Trophoblast cell (in vitro differentiated cells and primary cell): ENCODE data around the gene SYNE2.

Experiments used
- DNase-seq, 2 donors: peaks; one replicate each; pipeline ENCODE4 v3.0.0-alpha.2; 2016
- H2AFZ ChIP-seq: 2 replicates; pipeline ENCODE4 v1.6.1; 2013; ENCODE audit warnings: low read length, moderate library complexity, mild to moderate bottlenecking; ENCODE audit not compliant: insufficient read depth, poor library complexity
- H2AK5ac ChIP-seq: 2 replicates; pipeline ENCODE4 v1.6.1; 2013; ENCODE audit warnings: mild to moderate bottlenecking, low read length
- H2BK120ac ChIP-seq: 2 replicates; pipeline ENCODE4 v1.6.1; 2013; ENCODE audit warnings: low read length, mild to moderate bottlenecking, moderate library complexity; ENCODE audit not compliant: insufficient read depth, poor library complexity
- H2BK12ac ChIP-seq: 2 replicates; pipeline ENCODE4 v1.6.1; 2013; ENCODE audit warnings: mild to moderate bottlenecking, low read length, moderate library complexity
- H2BK5ac ChIP-seq: 2 replicates; pipeline ENCODE4 v1.6.1; 2013; ENCODE audit warnings: low read length, low read depth, moderate library complexity, mild to moderate bottlenecking; ENCODE audit not compliant: poor library complexity
- H3K14ac ChIP-seq: 2 replicates; pipeline ENCODE4 v1.6.1; 2013; ENCODE audit warnings: mild to moderate bottlenecking, low read length
- H3K18ac ChIP-seq: 2 replicates; pipeline ENCODE4 v1.6.1; 2013; ENCODE audit warnings: mild to moderate bottlenecking, low read length
- H3K23ac ChIP-seq: 2 replicates; pipeline ENCODE4 v1.6.1; 2013; ENCODE audit warnings: low read length
- H3K27ac ChIP-seq: 2 replicates; pipeline ENCODE4 v1.5.1; 2013; ENCODE audit warnings: low read depth, mild to moderate bottlenecking, inconsistent platforms, low read length, moderate library complexity
- H3K27me3 ChIP-seq: 2 replicates; pipeline ENCODE4 v1.6.1; 2013; ENCODE audit warnings: inconsistent platforms, mild to moderate bottlenecking, low read length, moderate library complexity; ENCODE audit not compliant: insufficient read depth
- H3K36me3 ChIP-seq, 2 experiments: 1 replicate in 1 of 2; 2 replicates in 1 of 2; pipeline ENCODE4 v1.6.1; 2013; ENCODE audit warnings: low read length in 2 of 2, mild to moderate bottlenecking in 2 of 2, moderate library complexity in 1 of 2; ENCODE audit not compliant: insufficient read depth in 2 of 2, control insufficient read depth in 1 of 2
- H3K4ac ChIP-seq: 2 replicates; pipeline ENCODE4 v1.6.1; 2013; ENCODE audit warnings: low read depth, mild to moderate bottlenecking, low read length, moderate library complexity
- H3K4me1 ChIP-seq, 2 experiments: 1 replicate in 1 of 2; 2 replicates in 1 of 2; pipeline ENCODE4 v1.6.1; 2013; ENCODE audit warnings: low read length in 2 of 2, mild to moderate bottlenecking in 2 of 2, moderate library complexity in 1 of 2; ENCODE audit not compliant: insufficient read depth in 2 of 2, control insufficient read depth in 1 of 2
- H3K4me2 ChIP-seq: 2 replicates; pipeline ENCODE4 v1.6.1; 2013; ENCODE audit warnings: inconsistent platforms, mild to moderate bottlenecking, low read length, moderate library complexity
- H3K4me3 ChIP-seq: 2 replicates; pipeline ENCODE4 v1.5.1; 2013; ENCODE audit warnings: mild to moderate bottlenecking, low read depth, low read length, inconsistent platforms
- H3K79me1 ChIP-seq: one replicate; pipeline ENCODE4 v1.6.1; 2013; ENCODE audit warnings: low read length
- H3K79me2 ChIP-seq: 2 replicates; pipeline ENCODE4 v1.6.1; 2013; ENCODE audit warnings: low read length, mild to moderate bottlenecking; ENCODE audit not compliant: control insufficient read depth, insufficient read depth, poor library complexity
- H3K9ac ChIP-seq: 2 replicates; pipeline ENCODE4 v1.6.1; 2013; ENCODE audit warnings: mild to moderate bottlenecking, low read length
- H3K9me3 ChIP-seq: 2 replicates; pipeline ENCODE4 v1.6.1; 2013; ENCODE audit warnings: low read depth, mild to moderate bottlenecking, control low read depth, inconsistent platforms, low read length; ENCODE audit not compliant: insufficient read depth
- H4K12ac ChIP-seq: 2 replicates; pipeline ENCODE4 v1.6.1; 2013; ENCODE audit warnings: low read depth, mild to moderate bottlenecking, low read length, moderate library complexity
- H4K8ac ChIP-seq: 2 replicates; pipeline ENCODE4 v1.6.1; 2013; ENCODE audit warnings: low read depth, mild to moderate bottlenecking, low read length, moderate library complexity
- H4K91ac ChIP-seq: one replicate; pipeline ENCODE4 v1.6.1; 2013; ENCODE audit warnings: low read depth, mild to moderate bottlenecking, low read length, moderate library complexity
- WGBS: extraction: QIAGEN DNeasy Blood & Tissue Kit; methylation state at CpG from one replicate; pipeline ENCODE4 v1.1.7; 2013; ENCODE audit warnings: missing lambda C conversion rate; ENCODE audit not compliant: insufficient read length, insufficient coverage; ENCODE audit errors: extremely low coverage; 5-methylcytosine and 5-hydroxymethylcytosine counted together

Gene SYNE2

DNA sequence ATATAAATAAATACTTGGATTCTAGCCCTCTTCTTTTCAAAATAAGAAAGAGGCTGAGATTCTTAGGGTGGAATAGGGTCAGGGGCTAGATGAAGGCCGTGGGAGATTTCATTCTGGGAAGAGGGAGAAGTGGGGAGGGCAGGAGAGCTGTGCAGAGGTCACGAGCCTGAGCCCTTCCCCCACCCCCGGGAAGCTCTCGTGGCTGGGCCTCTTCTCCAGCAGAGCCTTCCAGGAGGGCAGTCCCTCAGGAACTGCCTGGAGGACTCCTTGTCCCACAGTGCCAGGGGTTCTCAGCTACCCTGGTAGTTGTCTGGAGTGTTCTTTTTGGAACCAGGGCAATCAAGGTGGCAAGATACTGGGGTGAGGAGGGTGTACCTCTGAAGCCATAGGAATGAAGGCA, 347.4 kb downstream of the SYNE2 start:
- H3K79me2 ChIP-seq = no peaks in the 10 kb centered on the region
- peak overlapping the region; percentile 61 for H4K8ac ChIP-seq
- no peak overlapping the region for H3K27ac ChIP-seq
- WGBS = no CpG with 5 or more reads among the region's 4 CpGs
- no peak overlapping the region for H3K4me3 ChIP-seq
- no peaks in the 10 kb centered on the region for H3K79me1 ChIP-seq
- H2BK120ac ChIP-seq = no peak overlapping the region
- H2AFZ ChIP-seq = no peak overlapping the region
- H4K91ac ChIP-seq = no peak overlapping the region
- no peak overlapping the region for H3K4ac ChIP-seq
- H3K9ac ChIP-seq = peak overlapping the region; percentile 4
- H3K27me3 ChIP-seq = no peaks in the 10 kb centered on the region
- peaks cover 15 to 24% of the 10 kb centered on the region in 2 experiments for H3K4me1 ChIP-seq
- peaks cover 0 to 5% of the 10 kb centered on the region in 2 experiments for H3K36me3 ChIP-seq
- no peak overlapping the region for H2AK5ac ChIP-seq
- H4K12ac ChIP-seq = no peak overlapping the region
- no peak overlapping the region for H2BK12ac ChIP-seq
- no peak overlapping the region for H3K23ac ChIP-seq
- H3K9me3 ChIP-seq = no peaks in the 10 kb centered on the region
- H3K14ac ChIP-seq = no peak overlapping the region
- H2BK5ac ChIP-seq = no peak overlapping the region
- DNase-seq = no peak
- H3K18ac ChIP-seq = no peak overlapping the region
- H3K4me2 ChIP-seq = no peak overlapping the region

DNA sequence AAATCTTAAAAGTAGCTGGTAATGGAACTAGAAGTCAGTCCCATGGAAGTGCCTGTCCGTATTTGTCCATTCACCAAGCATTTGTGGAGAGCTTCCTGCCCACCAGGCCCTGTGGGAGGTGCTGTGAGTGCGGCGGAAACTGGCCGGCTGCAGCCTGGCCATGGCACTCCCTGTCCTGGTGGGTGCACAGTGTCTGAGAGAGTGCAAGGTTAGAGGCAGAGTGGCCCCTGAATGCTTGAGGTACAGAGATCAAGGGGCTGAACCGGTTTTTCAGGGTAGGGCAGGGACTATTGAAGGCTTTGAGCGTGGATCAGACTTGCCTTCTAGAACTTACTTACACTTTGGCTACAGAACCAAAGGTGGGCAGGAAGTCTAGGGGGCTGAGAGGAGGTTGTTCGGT, 348.5 kb downstream of the SYNE2 start:
- Histone ChIP-seq H3K9me3 (no peaks in the 10 kb centered on the region), H3K14ac (no peak overlapping the region), H2BK12ac (no peak overlapping the region), H2BK120ac (no peak overlapping the region), H3K18ac (no peak overlapping the region), H4K12ac (no peak overlapping the region), H3K23ac (no peak overlapping the region), H3K79me1 (no peaks in the 10 kb centered on the region), H2AK5ac (no peak overlapping the region), H2BK5ac (no peak overlapping the region), H3K27me3 (no peaks in the 10 kb centered on the region), H3K4me3 (no peak overlapping the region), H3K4me2 (no peak overlapping the region), H3K27ac (no peak overlapping the region), H2AFZ (no peak overlapping the region), H4K8ac (no peak overlapping the region), H3K9ac (no peak overlapping the region), H4K91ac (peak overlapping the region; percentile 12), H3K4me1 (peaks cover 15 to 25% of the 10 kb centered on the region in 2 experiments), H3K4ac (no peak overlapping the region), H3K36me3 (peaks cover 0 to 5% of the 10 kb centered on the region in 2 experiments), H3K79me2 (no peaks in the 10 kb centered on the region)
- DNase-seq = no peak
- WGBS = no CpG with 5 or more reads among the region's 7 CpGs

DNA sequence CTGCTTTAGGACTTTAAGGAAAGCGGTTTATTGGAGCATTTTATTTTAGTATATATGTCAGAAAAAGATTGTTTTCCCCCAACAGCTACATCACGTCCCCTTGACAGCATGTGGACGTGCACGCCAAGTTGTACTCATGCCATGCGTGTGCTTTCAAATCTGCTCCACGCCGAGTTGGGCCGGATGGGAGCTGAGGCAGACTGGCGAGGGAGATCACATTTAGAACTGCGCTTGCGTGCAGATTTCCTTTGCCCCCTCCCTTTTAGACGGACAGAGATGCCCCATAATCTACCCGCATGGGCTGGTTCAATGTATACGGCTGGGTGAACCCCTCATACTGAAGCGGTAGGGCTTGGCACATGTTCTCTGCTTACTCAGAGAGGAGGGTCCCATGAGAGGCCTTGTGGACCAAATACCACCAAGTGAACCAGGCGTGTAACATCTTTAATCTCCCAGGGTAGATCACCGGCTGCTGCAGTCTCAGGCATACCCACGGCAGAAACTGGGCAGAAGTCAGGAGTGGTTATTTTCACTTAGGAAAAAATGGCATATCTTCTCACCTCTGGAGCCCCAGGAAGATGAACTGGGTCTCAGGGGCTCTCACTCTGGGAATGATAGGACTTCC, 349.2 kb downstream of the SYNE2 start:
- DNase-seq = no peak
- Histone ChIP-seq H2BK12ac (no peak overlapping the region), H3K14ac (no peak overlapping the region), H2AFZ (no peak overlapping the region), H2BK120ac (no peak overlapping the region), H2AK5ac (no peak overlapping the region), H3K79me2 (no peaks in the 10 kb centered on the region), H3K27ac (no peak overlapping the region), H3K18ac (no peak overlapping the region), H3K36me3 (peaks cover 0 to 5% of the 10 kb centered on the region in 2 experiments), H4K91ac (no peak overlapping the region), H2BK5ac (no peak overlapping the region), H3K4ac (no peak overlapping the region), H4K12ac (no peak overlapping the region), H3K4me3 (no peak overlapping the region), H3K4me2 (no peak overlapping the region), H3K9me3 (no peaks in the 10 kb centered on the region), H4K8ac (no peak overlapping the region), H3K79me1 (no peaks in the 10 kb centered on the region), H3K27me3 (no peaks in the 10 kb centered on the region), H3K9ac (no peak overlapping the region), H3K23ac (no peak overlapping the region), H3K4me1 (peaks cover 15 to 22% of the 10 kb centered on the region in 2 experiments)
- no CpG with 5 or more reads among the region's 18 CpGs for WGBS

DNA sequence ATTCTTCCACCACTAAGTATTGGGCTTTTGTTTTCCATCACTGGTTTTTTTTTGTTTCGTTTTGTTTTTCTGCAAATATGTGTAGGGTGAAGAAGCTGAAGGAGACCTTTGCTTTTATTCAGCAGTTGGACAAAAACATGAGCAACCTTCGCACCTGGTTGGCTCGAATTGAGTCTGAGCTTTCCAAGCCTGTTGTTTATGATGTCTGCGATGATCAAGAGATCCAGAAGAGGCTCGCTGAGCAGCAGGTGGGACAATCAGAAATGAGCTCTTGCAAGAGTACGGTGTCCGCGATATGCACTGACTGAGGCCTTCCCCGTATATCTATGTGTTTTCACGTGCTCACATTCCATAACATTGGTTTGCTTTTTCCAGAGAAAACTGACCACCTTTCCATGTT, 349.9 kb downstream of the SYNE2 start:
- WGBS = no CpG with 5 or more reads among the region's 10 CpGs
- no peak overlapping the region for H2AFZ ChIP-seq
- H4K8ac ChIP-seq = no peak overlapping the region
- H2AK5ac ChIP-seq = no peak overlapping the region
- no peak overlapping the region for H3K14ac ChIP-seq
- H3K79me2 ChIP-seq = no peaks in the 10 kb centered on the region
- no peak for DNase-seq
- no peaks in the 10 kb centered on the region for H3K9me3 ChIP-seq
- peaks cover 15 to 20% of the 10 kb centered on the region in 2 experiments for H3K4me1 ChIP-seq
- no peaks in the 10 kb centered on the region for H3K79me1 ChIP-seq
- H3K36me3 ChIP-seq = peaks cover 0 to 5% of the 10 kb centered on the region in 2 experiments
- H3K4me2 ChIP-seq = no peak overlapping the region
- no peak overlapping the region for H3K9ac ChIP-seq
- H3K27me3 ChIP-seq = no peaks in the 10 kb centered on the region
- no peak overlapping the region for H3K18ac ChIP-seq
- H3K27ac ChIP-seq = no peak overlapping the region
- H4K12ac ChIP-seq = no peak overlapping the region
- no peak overlapping the region for H2BK5ac ChIP-seq
- H2BK12ac ChIP-seq = no peak overlapping the region
- H4K91ac ChIP-seq = no peak overlapping the region
- H3K4ac ChIP-seq = no peak overlapping the region
- no peak overlapping the region for H3K23ac ChIP-seq
- no peak overlapping the region for H2BK120ac ChIP-seq
- H3K4me3 ChIP-seq = no peak overlapping the region
